Measurements from ENCODE around the gene IL1R2.

The IL1R2 gene

DNA sequence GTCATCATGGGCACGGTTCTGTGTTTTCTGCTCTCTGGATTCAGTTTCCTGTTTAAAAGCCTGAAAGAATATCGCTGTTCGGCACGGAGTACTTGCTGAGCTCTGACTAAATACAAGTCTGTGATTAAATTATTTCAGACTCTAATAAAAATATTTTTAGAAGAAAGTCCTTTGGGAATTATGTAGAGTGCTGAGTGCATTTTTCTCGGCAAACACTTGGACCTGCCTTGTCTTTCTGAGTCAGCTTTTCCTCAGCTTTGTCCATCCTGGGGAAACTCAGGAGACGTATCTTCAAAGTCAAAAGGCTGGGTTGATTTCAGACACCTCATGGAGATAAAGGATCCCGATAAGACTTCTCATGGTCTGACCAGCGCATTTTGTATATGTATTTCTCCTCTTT lies 45.9 kb downstream of the IL1R2 start:
- DNase-seq (ENCODE audit: low read depth in 1 of 2, low spot score in 1 of 2), result no peak

DNA sequence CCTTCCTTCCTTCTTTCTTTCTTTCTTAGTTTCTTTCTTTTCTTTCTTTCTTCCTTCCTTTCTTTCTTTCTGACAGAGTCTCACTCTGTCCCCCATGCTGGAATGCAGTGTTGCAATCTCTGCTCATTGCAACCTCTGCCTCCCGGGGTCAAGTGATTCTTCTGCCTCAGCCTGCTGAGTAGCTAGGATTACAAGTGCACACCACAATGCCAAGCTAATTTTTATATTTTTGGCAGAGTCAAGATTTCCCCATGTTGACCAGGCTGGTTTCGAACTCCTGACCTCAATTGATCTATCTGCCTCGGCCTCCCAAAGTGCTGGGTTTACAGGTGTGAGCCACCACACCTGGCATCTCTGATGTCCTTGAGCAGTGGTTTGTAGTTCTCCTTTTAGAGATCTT lies 48.5 kb downstream of the IL1R2 start:
- DNase-seq (ENCODE audit: low read depth in 1 of 2, low spot score in 1 of 2), result no peak

GRCh38 chr2:102041351-102041750 lies 49.6 kb downstream of the IL1R2 start:
- DNase-seq (ENCODE audit: low read depth in 1 of 2, low spot score in 1 of 2), result no peak

- DNase-seq (ENCODE audit: low read depth in 1 of 2, low spot score in 1 of 2), result no peak
These were observed 50.7 kb downstream of the IL1R2 start for GRCh38 chr2:102042196-102043081.

DNA sequence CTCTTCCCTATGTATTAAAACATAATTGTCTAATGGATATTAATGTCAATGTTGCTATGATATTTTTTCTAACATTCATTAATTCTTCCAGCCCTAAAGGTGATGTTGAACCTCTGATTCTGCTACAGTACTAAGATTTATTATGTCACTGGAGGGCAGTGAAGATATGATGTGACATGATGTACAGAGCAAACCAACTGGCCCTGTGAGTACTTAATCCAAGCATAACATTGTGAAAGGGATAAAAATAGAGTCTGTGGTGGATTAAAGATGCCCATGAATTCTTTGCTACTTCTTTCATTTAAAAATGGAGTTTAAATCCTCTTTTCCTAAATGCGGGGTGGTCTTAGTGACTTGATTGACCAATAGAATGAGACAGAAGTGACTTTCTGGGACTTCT lies 51.8 kb downstream of the IL1R2 start:
- DNase-seq (ENCODE audit: low read depth in 1 of 2, low spot score in 1 of 2), result no peak

- no peak for DNase-seq (ENCODE audit: low read depth in 1 of 2, low spot score in 1 of 2)
These were observed 52.6 kb downstream of the IL1R2 start for GRCh38 chr2:102044235-102044896.

DNA sequence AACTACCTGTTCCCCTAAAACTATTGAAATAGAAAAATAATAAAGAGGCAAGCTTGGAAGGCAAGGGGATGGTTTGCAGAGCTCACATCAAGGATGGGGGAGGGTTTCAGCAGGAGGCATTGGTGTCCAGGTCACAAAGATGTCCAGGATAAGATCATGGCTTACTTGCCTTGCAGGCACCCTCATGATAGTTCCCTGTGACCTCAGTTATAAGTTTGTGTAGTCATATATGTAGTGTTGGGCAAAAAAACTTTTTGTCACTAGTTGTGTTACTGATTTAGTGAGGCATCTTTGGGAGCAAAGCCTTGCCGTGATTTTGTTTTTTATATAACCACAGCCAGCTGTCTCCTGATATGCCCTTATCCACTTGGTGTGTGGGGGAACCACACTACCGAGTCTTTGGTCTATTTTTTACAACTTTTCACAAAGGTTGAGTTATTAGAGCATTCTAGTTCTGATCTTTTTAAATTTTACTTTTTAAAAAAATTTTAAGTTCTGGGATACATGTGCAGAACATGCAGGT lies 53.3 kb downstream of the IL1R2 start:
- no peak for DNase-seq (ENCODE audit: low read depth in 1 of 2, low spot score in 1 of 2)

DNA sequence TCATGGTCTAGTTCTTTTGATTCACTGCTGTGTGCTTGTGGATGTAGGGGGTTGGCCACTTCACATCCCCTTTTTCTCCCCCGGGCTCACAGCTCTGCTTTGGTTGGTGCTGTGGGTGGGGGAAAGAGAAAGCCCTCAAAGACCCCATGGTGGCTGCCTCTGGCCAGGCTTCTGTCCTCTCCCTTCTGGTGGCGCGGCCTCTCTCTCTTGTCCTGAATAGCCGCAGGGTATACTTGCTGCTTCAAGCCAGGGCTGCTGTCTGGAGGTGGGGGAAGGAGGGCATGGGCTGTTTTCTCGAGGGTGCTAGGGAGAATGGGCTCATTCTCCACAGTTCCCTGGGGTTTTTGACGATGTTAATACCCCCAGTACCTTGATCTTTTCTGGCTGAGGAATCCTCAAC lies 53.9 kb downstream of the IL1R2 start:
- no peak for DNase-seq (ENCODE audit: low read depth in 1 of 2, low spot score in 1 of 2)

DNA sequence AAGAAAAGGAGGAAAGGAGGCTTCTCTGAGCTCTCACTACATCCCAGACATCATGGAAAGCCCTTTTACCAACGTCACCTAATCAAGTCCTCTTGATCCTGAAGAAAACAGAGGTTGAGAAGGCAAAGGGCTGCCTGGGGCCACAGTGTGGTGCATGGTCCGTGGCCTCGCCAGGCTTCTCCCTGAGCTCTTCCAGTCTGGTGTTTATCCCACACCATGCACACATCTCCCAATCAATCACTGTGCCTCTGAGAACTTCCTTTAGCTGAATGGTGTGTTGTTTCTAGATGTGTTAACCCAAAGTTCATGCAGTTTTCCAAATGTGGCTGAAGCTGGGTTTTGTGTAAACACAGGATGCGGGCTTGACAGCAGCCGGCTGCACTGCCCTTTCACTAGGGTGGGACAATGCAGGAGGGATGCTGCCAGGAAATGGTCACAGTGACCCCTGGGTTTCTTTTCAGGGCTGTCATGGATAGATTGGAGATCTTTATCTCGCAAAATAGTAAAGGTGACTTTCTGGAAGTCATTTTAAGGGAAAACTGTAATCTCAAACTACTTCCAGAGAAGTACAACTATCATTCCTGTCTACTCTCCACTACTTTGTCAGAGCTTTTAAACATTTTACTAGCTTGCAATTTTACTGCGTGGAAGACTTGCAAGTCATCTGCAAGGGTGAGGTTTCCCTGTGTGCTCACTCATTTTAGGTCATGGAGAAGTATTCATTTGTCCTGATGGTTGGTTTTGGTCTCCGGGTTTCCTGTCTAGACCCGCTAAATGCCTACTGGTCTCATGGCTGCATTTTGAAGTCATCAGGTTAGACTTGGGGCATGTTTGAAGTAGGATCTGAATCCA lies 54.6 kb downstream of the IL1R2 start:
- no peak for DNase-seq (ENCODE audit: low read depth in 1 of 2, low spot score in 1 of 2)

DNA sequence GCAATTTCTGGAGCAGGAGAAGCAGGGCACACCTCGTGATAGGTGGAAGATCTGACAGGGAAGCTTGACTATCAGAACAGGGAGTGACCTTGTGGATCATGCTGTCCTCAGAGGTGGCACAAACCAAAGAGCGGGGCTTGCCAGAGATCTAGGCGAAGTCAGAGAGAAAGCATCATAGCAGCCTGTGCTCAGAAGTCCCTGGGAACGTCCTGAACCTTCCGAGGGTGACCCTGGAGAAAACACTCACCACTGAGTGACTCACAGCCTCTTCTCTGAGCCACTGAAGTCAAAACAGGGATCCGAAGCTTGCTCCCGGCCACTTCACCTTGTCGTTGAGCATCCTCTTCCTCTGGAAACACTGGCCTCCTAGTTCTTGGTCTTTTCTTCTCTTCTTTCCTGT lies 56.7 kb downstream of the IL1R2 start:
- DNase-seq (ENCODE audit: low read depth in 1 of 2, low spot score in 1 of 2), result no peak

- no peak for DNase-seq (ENCODE audit: low read depth in 1 of 2, low spot score in 1 of 2)
These were observed 58.1 kb downstream of the IL1R2 start for GRCh38 chr2:102049756-102050443.

DNA sequence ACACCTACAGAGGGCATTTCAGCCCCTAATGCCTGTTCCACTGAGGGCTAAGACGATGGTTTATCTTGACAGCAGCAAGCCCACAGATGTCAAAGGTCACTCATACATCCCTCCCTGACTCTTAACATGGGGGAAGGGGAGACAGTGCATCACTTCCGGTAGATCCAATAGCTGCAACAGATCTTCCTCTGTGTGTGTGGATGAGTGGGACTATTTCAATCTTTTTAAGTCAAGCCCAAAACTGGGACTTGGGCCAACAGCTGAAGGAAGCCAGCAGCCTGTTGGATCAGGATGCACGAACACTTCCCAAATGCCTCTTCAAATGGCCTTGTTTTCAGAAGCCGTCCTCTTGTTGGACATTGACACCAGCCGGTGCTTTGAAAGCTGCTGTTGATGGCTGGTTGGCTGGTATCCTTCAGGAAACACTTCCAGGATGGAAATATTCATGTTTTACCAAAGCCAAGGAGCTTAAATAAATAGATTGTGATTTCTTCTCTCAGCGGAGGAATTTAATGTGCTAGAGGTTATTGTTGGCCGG lies 59.2 kb downstream of the IL1R2 start:
- no peak for DNase-seq (ENCODE audit: low read depth in 1 of 2, low spot score in 1 of 2)

GRCh38 chr2:102051692-102052277 lies 60.0 kb downstream of the IL1R2 start:
- no peak for DNase-seq (ENCODE audit: low read depth in 1 of 2, low spot score in 1 of 2)

DNA sequence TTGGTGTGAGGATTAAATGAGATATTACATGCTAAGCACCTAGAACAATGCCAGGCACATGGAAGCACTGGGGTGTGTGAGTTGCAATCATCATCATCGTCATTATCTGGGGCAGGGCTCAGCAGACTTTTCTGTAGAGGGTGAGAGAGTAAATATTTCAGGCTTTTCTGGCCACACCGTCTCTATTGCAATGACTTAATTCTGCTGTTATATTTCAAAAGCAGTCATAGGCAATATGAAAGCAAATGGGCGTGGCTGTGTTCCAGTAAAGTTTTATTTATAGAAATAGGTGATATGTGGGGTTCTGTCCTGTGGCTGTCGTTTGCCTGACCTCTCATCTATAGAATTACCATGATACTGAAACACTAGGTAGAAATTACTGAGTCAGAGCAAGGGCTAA lies 60.6 kb downstream of the IL1R2 start:
- DNase-seq (ENCODE audit: low read depth in 1 of 2, low spot score in 1 of 2), result no peak

DNA sequence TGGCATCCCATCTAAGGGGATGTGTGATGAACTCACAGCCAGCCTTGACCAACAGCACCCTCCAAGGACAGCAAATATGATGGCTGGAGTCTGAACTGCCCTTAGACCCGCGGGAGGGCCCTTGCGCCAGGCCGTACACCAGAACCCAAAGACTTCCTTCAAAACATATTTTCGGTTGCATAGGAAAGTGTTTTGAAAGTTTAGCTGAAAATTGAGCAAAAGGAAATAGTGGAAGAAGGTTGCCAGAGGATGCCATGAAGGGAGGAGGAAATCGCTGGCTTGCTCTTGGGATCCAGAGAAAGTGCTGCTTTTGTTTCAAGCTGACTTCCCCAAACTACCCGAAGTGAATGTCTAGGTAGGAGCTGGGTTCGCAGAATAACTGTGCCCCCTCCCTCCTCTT lies 61.3 kb downstream of the IL1R2 start:
- DNase-seq (ENCODE audit: low read depth in 1 of 2, low spot score in 1 of 2), result no peak

DNA sequence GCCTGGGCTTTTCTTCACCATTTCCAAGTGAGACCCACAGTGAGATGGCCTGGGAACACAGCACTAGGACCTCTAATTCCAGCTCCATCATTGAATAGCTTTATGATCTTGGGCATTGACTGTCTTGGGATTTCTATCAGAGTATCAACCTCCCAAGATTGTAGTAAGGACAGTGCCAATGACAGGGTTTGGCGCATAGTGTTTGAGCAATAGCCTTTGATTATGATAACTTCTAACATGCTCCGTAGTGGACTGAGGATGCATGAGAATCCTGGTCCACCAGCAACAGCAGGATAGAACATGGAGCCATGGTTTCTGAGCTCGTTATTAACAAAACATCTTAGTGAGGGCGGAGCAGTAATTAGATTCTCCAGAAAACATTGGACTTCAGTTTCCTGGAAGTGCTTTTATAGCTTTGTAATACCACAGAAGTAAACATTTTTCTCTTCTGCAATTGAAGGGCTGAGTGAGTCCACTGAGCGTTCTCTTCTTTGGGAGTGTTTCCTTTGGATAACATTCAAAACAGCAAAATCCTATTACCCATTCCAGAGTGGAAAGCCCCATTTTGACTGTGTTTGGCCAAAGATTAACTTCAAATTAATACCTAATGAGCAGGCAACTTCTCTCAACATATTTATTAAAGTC lies 63.7 kb downstream of the IL1R2 start:
- no peak for DNase-seq (ENCODE audit: low read depth in 1 of 2, low spot score in 1 of 2)

DNA sequence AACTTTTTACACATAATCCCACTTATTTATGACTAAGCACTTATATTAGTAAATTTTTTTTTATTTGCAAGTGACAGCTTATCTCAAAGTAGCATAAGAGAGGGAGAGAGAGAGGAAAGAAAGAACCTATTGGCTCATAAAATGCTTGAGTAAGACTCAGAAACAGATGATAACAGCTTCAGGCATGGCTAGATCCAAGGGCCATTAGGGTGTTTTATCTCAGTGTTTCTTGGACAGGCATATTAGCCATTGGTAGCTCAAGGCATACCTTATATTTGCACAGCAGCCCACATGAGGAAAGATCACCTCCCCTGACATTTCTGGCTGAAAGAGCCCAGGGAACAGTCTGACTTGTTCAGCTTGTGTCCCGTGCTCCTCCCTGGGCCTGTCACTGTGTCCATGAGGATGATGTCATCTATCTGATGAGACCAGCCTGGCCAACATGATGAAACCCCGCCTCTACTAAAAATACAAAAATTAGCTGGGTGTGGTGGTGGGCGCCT lies 64.4 kb downstream of the IL1R2 start:
- DNase-seq (ENCODE audit: low read depth in 1 of 2, low spot score in 1 of 2), result no peak

GRCh38 chr2:102057502-102058292 lies 65.9 kb downstream of the IL1R2 start:
- DNase-seq (ENCODE audit: low read depth in 1 of 2, low spot score in 1 of 2), result no peak

Measured in activated T-helper 1 cell treated with anti-CD3 and anti-CD28 coated beads, Interleukin-2, amount 50 U/mL, for 16 hours (primary cell).